Spinal cord (tissue), 10 donors: ENCODE results near the gene TGFB1I1. TPM values are rescaled to one million over a fixed set of nuclear protein-coding genes. Genes with fewer than 3 reads are reported as not detected.
"Not testable (repeated sequence)": the region's sequence is repeated elsewhere in the genome, so short reads cannot be mapped to it uniquely, and the experiment has no call there.

Experiments used
- DNase-seq, 6 donors: peaks; one replicate each; pipeline versions ENCODE4 v3.0.0 to v3.0.0-alpha.2; 2013 to 2015; ENCODE audit warnings: low spot score in 6 of 6, low read depth in 4 of 6
- H3K27ac ChIP-seq: one replicate; pipeline ENCODE4 v1.5.1; 2013; ENCODE audit warnings: low read depth, low read length, control low read depth
- H3K27me3 ChIP-seq: one replicate; pipeline ENCODE4 v1.6.1; 2013; ENCODE audit warnings: low read length; ENCODE audit not compliant: control insufficient read depth, insufficient read depth
- H3K36me3 ChIP-seq: one replicate; pipeline ENCODE4 v1.6.1; 2013; ENCODE audit warnings: low read length; ENCODE audit not compliant: control insufficient read depth, insufficient read depth
- H3K4me1 ChIP-seq: one replicate; pipeline ENCODE4 v1.6.1; 2013; ENCODE audit warnings: low read length; ENCODE audit not compliant: control insufficient read depth, insufficient read depth
- H3K4me3 ChIP-seq: one replicate; pipeline ENCODE4 v1.5.1; 2013; ENCODE audit warnings: low read depth, low read length, control low read depth
- H3K9me3 ChIP-seq: one replicate; pipeline ENCODE4 v1.6.1; 2013; ENCODE audit warnings: low read length; ENCODE audit not compliant: control insufficient read depth, insufficient read depth
- WGBS: methylation state at CpG from one replicate; pipeline ENCODE4 v1.1.5; 2013; ENCODE audit warnings: missing lambda C conversion rate; ENCODE audit not compliant: insufficient coverage; 5-methylcytosine and 5-hydroxymethylcytosine counted together
- polyA plus RNA-seq, 2 donors: library from polyadenylated mRNA; unstranded; fragments of 120-200 nt; gene quantifications; one replicate each; pipeline ENCODE4 v1.2.1, GENCODE V29; 2013; ENCODE audit not compliant: insufficient read length in 2 of 2
- total RNA-seq, 2 donors: library from RNA; depleted of rRNA in 1 of 2; stranded (reverse); fragments of 120-200 nt in 1 of 2; fragments of >200 nt in 1 of 2; gene quantifications; one replicate each; pipeline versions ENCODE4 v1.2.3 to v1.2.4, GENCODE V29; 2013 to 2014
- donor health status: healthy.

The TGFB1I1 gene
- total and polyA plus RNA-seq, 4 donors = 8.1 to 22.7 (median 15.0) TPM

DNA sequence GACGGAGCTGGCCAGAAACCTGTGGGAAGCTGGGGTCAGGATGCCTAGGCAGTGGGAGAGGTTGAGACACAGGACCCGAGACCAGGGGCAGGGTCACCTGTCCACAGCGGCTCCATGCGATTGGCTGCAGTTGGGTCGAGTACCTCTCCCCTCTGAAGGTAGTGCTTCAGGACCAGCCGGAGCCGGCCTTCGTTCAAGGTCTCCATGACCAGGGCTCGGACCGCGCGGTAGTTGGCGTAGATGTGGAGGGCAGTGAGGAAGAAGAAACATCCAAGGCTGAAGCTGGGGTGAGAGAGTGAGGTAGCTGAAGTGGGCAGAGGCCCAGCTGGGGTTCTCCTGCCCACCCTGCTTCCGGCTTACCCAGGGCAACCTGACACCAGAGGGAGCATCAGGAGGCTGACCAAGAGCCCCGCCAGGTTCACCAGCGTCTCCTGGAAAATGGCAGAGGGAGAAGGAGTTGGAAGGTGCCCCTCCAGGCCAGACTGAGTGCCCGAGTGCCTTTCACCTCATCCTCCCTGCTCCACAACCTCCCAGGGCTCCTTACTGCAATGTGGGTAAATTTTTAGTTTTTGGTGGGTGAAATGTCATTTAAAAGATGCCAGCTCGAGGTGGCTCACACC lies 21.7 kb downstream of the TGFB1I1 start:
- Histone ChIP-seq H3K27ac (no peak overlapping the region), H3K36me3 (peaks cover 96% of the 10 kb centered on the region), H3K4me3 (no peak overlapping the region), H3K27me3 (no peaks in the 10 kb centered on the region), H3K4me1 (peaks cover 7% of the 10 kb centered on the region), H3K9me3 (no peaks in the 10 kb centered on the region)
- DNase-seq = no peak
- WGBS = 98% methylated on average over 15 of the region's 18 CpGs

DNA sequence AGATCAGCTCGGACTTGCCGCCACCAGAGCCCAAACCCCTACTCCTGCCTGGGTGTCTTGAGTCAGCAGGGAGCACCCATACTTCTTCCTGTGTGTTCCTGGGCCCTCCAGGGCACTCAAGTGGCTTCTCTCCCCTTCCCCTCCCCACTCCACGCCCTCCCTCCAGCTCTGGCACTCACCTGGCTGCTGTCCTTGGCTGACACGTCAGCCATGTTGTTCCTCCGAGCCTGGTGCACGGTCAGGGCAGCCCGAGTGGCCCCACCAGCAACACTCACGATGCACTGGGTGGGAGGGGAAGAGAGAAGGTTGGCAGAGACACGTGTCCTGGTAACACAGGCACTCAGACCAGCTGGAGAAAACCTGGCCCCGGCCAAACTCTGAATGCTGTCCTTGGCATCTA lies 24.7 kb downstream of the TGFB1I1 start:
- H3K27ac ChIP-seq = no peak overlapping the region
- 95% methylated on average over 8 of the region's 10 CpGs for WGBS

DNA sequence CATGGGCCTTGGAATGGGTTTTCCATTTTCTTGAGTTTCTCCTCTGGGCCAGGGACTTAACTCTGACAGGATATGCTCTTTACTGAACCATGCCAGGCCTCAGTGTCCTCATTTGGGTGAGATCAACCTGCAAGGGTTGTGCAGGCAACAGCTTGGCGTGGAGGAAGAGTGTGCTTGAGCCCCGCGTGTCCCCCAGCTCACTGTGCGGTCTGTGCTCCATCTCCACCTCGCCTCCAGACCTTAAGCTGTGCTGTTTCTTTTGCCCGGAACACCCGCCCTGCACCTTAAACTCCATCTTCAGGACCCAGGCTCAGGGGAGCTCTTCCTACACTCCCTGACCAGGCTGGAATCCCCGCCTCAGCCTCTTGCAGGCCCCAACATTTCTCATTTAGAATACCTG lies 26.5 kb downstream of the TGFB1I1 start:
- no peak for DNase-seq

More for the DNA sequence above, 24.7 kb downstream of the TGFB1I1 start:
- Histone ChIP-seq H3K27me3 (no peaks in the 10 kb centered on the region), H3K4me3 (no peak overlapping the region), H3K36me3 (peaks cover 86% of the 10 kb centered on the region), H3K4me1 (no peaks in the 10 kb centered on the region), H3K9me3 (no peaks in the 10 kb centered on the region)
- DNase-seq = no peak

DNA sequence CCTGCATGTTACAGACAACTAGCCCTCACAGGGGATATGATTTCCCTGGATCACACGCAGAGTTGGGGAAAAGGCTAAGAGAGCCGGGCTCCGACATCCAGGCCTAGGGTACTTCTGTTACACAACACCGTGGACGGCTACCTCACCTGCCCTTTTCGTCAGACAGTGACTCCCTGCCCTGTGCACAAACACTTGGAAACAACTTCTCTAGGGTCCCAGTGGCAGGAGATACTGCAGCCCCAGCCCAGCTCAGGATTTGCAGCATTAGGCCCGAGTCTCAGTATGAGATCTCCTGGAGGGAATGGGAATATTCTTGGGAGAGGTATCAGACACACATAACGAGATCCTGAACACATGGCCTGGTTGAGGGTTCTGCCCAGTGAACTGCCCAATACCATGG lies 28.0 kb downstream of the TGFB1I1 start:
- no peaks in the 10 kb centered on the region for H3K27me3 ChIP-seq
- peaks cover 58% of the 10 kb centered on the region for H3K36me3 ChIP-seq
- H3K9me3 ChIP-seq = no peaks in the 10 kb centered on the region
- no peaks in the 10 kb centered on the region for H3K4me1 ChIP-seq
- H3K4me3 ChIP-seq = no peak overlapping the region
- DNase-seq = no peak
- no peak overlapping the region for H3K27ac ChIP-seq
- 93% methylated on average over 6 of the region's 8 CpGs for WGBS

More for the DNA sequence above, 26.5 kb downstream of the TGFB1I1 start:
- Histone ChIP-seq H3K4me3 (no peak overlapping the region), H3K36me3 (peaks cover 68% of the 10 kb centered on the region), H3K4me1 (no peaks in the 10 kb centered on the region), H3K9me3 (no peaks in the 10 kb centered on the region), H3K27me3 (no peaks in the 10 kb centered on the region), H3K27ac (no peak overlapping the region)
- WGBS = 96% methylated on average over 6 of the region's 8 CpGs

DNA sequence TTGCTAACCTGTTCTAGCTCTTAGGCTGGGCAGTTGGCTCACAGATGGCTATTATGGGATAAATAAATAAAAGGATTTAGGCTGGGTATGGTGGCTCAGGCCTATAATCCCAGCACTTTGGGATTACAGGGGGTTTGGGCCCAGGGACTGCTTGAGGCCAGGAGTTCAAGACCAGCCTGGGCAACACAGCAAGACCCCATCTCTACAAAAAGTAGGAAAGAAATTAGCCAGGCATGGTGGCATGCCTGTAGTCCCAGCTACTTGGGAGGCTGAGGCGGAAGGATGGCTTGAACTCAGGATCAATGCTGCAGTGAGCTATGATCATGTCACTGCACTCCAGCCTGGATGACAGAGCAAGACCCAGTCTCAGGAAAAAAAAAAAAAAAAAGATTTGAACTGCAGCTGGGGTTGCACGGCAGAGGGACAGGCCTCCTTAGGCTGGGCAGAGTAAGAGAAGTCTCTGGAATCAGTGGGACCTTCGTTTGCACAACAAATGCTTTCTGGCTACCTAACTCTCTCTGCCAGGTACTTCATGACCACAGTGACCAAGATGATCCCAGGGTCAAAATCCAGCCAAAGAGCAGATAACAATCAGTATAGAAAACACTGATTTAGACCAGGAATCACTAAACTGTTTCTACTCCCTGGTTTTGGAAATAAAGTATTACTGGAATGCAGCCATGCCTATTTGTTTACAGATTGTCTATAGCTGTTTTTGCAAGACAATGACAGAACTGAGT lies 29.4 kb downstream of the TGFB1I1 start:
- H3K9me3 ChIP-seq = no peaks in the 10 kb centered on the region
- no peaks in the 10 kb centered on the region for H3K27me3 ChIP-seq
- no peak overlapping the region for H3K4me3 ChIP-seq
- no peak for DNase-seq
- WGBS = 72% methylated on average over 3 of the region's 3 CpGs
- peaks cover under 1% of the 10 kb centered on the region for H3K4me1 ChIP-seq
- no peak overlapping the region for H3K27ac ChIP-seq
- peaks cover 49% of the 10 kb centered on the region for H3K36me3 ChIP-seq

DNA sequence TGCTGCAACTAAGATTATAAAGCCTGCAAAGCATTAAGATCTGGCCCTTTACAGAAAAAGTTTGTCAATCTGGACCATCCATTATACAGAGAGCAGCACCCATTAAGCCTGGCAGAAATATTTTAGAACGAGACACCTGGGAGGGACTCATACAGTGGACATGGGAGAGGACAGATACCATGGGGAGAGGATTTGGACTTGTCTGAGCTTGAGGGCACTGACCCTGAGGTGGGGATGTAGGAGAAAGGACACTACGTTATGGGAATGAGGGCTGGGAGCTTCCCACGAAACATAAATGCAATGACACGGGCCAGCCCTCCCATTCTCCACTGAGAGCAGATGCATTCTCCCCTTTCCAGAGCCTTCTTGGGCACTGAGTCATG lies 30.0 kb downstream of the TGFB1I1 start:
- Histone ChIP-seq H3K4me3 (no peak overlapping the region), H3K36me3 (peaks cover 45% of the 10 kb centered on the region), H3K9me3 (no peaks in the 10 kb centered on the region), H3K27me3 (no peaks in the 10 kb centered on the region), H3K27ac (no peak overlapping the region), H3K4me1 (peaks cover 5% of the 10 kb centered on the region)
- 83% methylated on average over 3 of the region's 4 CpGs for WGBS
- no peak for DNase-seq

DNA sequence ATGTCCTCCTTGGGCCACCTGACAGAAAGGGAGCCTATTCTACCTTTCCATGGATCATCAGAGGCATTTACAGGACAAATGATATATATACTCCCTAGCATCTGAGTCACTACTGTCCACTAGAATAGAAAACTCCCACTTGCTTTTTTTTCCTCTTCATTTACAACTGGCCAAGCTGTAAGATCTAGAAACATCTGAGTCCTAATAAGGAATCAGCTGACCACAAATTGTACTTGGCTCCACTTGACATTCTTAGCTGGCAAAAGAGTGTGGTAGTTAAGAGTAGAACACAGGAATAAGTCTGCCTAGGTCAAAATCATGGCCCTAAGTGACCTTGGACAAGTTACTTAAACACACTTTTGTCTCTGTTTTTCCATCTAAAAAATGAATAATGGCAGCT lies 31.0 kb downstream of the TGFB1I1 start:
- H3K27ac ChIP-seq = no peak overlapping the region
- no peaks in the 10 kb centered on the region for H3K27me3 ChIP-seq
- peaks cover 12% of the 10 kb centered on the region for H3K4me1 ChIP-seq
- peaks cover 35% of the 10 kb centered on the region for H3K36me3 ChIP-seq
- no peak overlapping the region for H3K4me3 ChIP-seq
- H3K9me3 ChIP-seq = no peaks in the 10 kb centered on the region
- DNase-seq = no peak

DNA sequence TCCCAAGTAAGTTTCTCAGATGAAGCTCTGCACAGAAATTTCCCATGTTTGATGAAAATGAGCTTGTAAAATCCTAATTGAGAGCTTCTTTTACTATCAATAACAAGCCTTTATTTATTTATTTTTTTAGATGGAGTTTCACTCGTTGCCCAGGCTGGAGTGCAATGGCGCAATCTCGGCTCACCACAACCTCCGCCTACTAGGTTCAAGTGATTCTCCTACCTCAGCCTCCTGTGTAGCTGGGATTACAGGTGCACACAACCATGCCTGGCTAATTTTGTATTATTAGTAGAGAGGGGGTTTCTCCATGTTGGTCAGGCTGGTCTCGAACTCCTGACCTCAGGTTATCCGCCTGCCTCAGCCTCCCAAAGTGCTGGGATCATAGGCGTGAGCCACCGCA lies 31.6 kb downstream of the TGFB1I1 start:
- not testable (repeated sequence) for H3K4me3 ChIP-seq, DNase-seq, H3K27ac ChIP-seq, H3K27me3 ChIP-seq, H3K9me3 ChIP-seq
- peaks cover 29% of the 10 kb centered on the region for H3K36me3 ChIP-seq
- peaks cover 12% of the 10 kb centered on the region for H3K4me1 ChIP-seq
- WGBS = 97% methylated on average over 4 of the region's 8 CpGs

DNA sequence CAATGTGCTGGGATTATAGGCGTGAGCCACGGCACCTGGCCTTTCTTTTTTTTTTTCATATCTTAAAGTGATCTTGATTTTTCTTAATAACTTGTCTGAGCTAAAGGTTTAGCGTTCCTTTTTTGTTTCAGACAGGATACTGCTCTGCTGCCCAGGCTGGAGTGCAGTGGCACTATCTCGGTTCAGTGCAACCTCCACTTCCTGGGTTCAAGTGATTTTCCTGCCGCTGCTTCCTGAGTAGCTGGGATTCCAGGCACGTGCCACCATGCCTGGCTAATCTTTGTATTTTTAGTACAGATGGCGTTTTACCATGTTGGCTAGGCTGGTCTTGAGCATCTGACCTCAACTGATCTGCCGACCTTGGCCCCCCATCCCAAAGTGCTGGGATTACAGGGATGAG lies 32.2 kb downstream of the TGFB1I1 start:
- peaks cover 23% of the 10 kb centered on the region for H3K36me3 ChIP-seq
- H3K27ac ChIP-seq = no peak overlapping the region
- no peak for DNase-seq
- H3K27me3 ChIP-seq = no peaks in the 10 kb centered on the region
- 98% methylated on average over 5 of the region's 8 CpGs for WGBS
- H3K4me1 ChIP-seq = peaks cover 12% of the 10 kb centered on the region
- H3K9me3 ChIP-seq = no peaks in the 10 kb centered on the region
- no peak overlapping the region for H3K4me3 ChIP-seq

DNA sequence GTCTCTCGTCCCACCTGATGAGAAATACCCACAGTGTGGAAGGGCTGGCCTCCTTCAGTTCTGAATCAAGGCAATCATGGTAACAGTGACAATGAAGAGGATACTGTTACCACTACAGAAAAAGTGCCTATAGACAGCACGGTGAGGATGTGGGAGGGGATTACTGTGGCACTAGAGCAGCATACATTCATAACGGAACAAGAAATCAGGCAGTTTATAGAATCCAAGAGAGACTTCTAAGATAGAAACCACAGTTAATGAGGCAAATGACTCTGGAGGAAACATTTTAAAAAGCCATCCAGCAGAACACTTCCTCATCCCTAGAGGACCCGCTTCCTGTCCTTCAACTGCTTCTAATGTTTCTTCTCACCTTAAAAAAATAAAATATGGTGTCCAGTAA lies 33.5 kb downstream of the TGFB1I1 start:
- WGBS = no CpG with 5 or more reads among the region's 4 CpGs
- DNase-seq = no peak
- Histone ChIP-seq H3K4me3 (no peak overlapping the region), H3K27me3 (no peaks in the 10 kb centered on the region), H3K4me1 (peaks cover 17% of the 10 kb centered on the region), H3K27ac (no peak overlapping the region), H3K36me3 (peaks cover 12% of the 10 kb centered on the region), H3K9me3 (no peaks in the 10 kb centered on the region)
